Omental fat pad (tissue), 4 donors: ENCODE measurements around the gene MEIOB. TPM values are rescaled to one million over a fixed set of nuclear protein-coding genes. Genes with fewer than 3 reads are reported as not detected.

Source experiments
- ATAC-seq: fragments of 150-250 bp; one replicate; pipeline ENCODE4 v1.9.1; 2016; ENCODE audit warnings: mild to moderate bottlenecking, moderate library complexity; ENCODE audit not compliant: low FRiP score
- DNase-seq: peaks from one replicate; pipeline ENCODE4 v3.0.0-alpha.2; 2019; ENCODE audit warnings: low spot score
- CTCF ChIP-seq, 3 donors: fragments of 450-650 bp; IDR thresholded peaks; one replicate each; pipeline ENCODE4 v1.5.1; 2016 to 2017; ENCODE audit warnings: antibody characterized with exemption in 3 of 3, mild to moderate bottlenecking in 3 of 3, moderate library complexity in 2 of 3
- total RNA-seq, 4 donors: library from RNA; depleted of rRNA; stranded (reverse); fragments of >200 nt; gene quantifications; one replicate each; pipeline ENCODE4 v1.1.0, GENCODE V29; 2016

MEIOB gene
- total RNA-seq, 4 donors from 2014 or later = 1.7 TPM; not detected in 3

GRCh38 chr16:1895949-1896675 is 24.1 kb upstream of the MEIOB start:
- no peak for TF ChIP-seq CTCF (IDR thresholded peaks at IDR 0.05)
- DNase-seq = no peak
- ATAC-seq = no peak

GRCh38 chr16:1895068-1895467 is 23.1 kb upstream of the MEIOB start:
- TF ChIP-seq CTCF (IDR thresholded peaks at IDR 0.05) = no peak
- ATAC-seq = no peak

GRCh38 chr16:1890708-1891050 is 18.7 kb upstream of the MEIOB start:
- DNase-seq (no peak), ATAC-seq (no peak)
- no peak for TF ChIP-seq CTCF (IDR thresholded peaks at IDR 0.05)

More at GRCh38 chr16:1895068-1895467, 23.1 kb upstream of the MEIOB start:
- no peak for DNase-seq

GRCh38 chr16:1890024-1890707 is 18.2 kb upstream of the MEIOB start:
- ATAC-seq = no peak
- no peak for TF ChIP-seq CTCF (IDR thresholded peaks at IDR 0.05)
- DNase-seq = no peak

GRCh38 chr16:1887711-1888354 is 15.9 kb upstream of the MEIOB start:
- DNase-seq (no peak), ATAC-seq (no peak)
- TF ChIP-seq CTCF (IDR thresholded peaks at IDR 0.05) = no peak

- ATAC-seq (no peak), DNase-seq (no peak)
- TF ChIP-seq CTCF (IDR thresholded peaks at IDR 0.05) = no peak
Measured at GRCh38 chr16:1884889-1885288, 12.9 kb upstream of the MEIOB start.
